ENCODE measurements around the gene GZMM. TPM values are rescaled to one million over a fixed set of nuclear protein-coding genes. Genes with fewer than 3 reads are reported as not detected.

The GZMM gene
- total RNA-seq (ENCODE audit: unreplicated experiment) = 0.47 TPM
- long read RNA-seq = 0 reads

- no peak within 1 kb of the TSS for H3K27ac Mint-ChIP-seq (ENCODE audit: unreplicated experiment)
Measured at GRCh38 chr19:543910-544608, at the start of gene GZMM. TSS of gene GZMM (plus strand) at chr19:544053. CDS start at chr19:544072, 19 bp downstream.

GRCh38 chr19:494171-495080, 49.4 kb upstream of the GZMM start:
- no peak for DNase-seq
- H3K4me3 Mint-ChIP-seq (ENCODE audit: unreplicated experiment) = no peak overlapping the region
- peaks cover 4% of the 10 kb centered on the region for H3K36me3 Mint-ChIP-seq (ENCODE audit: unreplicated experiment)
- H3K9me3 Mint-ChIP-seq (ENCODE audit: unreplicated experiment) = peaks cover 12% of the 10 kb centered on the region
- H3K4me1 Mint-ChIP-seq (ENCODE audit: low read depth, unreplicated experiment) = peaks cover 2% of the 10 kb centered on the region
- H3K27ac Mint-ChIP-seq (ENCODE audit: unreplicated experiment) = no peak overlapping the region
- no peak for TF ChIP-seq CTCF (IDR thresholded peaks at IDR 0.05; ENCODE audit: partially characterized antibody, unreplicated experiment)
- peaks cover 21% of the 10 kb centered on the region for H3K27me3 Mint-ChIP-seq (ENCODE audit: unreplicated experiment)

More at GRCh38 chr19:543910-544608, at the start of gene GZMM:
- peaks cover 2% of the 10 kb centered on the region for H3K9me3 Mint-ChIP-seq (ENCODE audit: unreplicated experiment)
- no peaks in the 10 kb centered on the region for H3K4me1 Mint-ChIP-seq (ENCODE audit: low read depth, unreplicated experiment)
- no peak for DNase-seq
- TF ChIP-seq CTCF (IDR thresholded peaks at IDR 0.05; ENCODE audit: partially characterized antibody, unreplicated experiment) = no peak
- no peaks in the 10 kb centered on the region for H3K36me3 Mint-ChIP-seq (ENCODE audit: unreplicated experiment)
- peaks cover 2% of the 10 kb centered on the region for H3K27me3 Mint-ChIP-seq (ENCODE audit: unreplicated experiment)
- H3K4me3 Mint-ChIP-seq (ENCODE audit: unreplicated experiment) = no peak within 1 kb of the TSS

- Mint-ChIP-seq H3K27me3 (ENCODE audit: unreplicated experiment) (peaks cover 16% of the 10 kb centered on the region), H3K4me3 (ENCODE audit: unreplicated experiment) (no peak overlapping the region)
- TF ChIP-seq CTCF (IDR thresholded peaks at IDR 0.05; ENCODE audit: partially characterized antibody, unreplicated experiment) = no peak
Measured at GRCh38 chr19:495081-495401, 48.8 kb upstream of the GZMM start.

GRCh38 chr19:495402-496111, 48.3 kb upstream of the GZMM start:
- Mint-ChIP-seq H3K4me3 (ENCODE audit: unreplicated experiment) (no peak overlapping the region), H3K27me3 (ENCODE audit: unreplicated experiment) (peaks cover 14% of the 10 kb centered on the region), H3K4me1 (ENCODE audit: low read depth, unreplicated experiment) (peaks cover 2% of the 10 kb centered on the region), H3K36me3 (ENCODE audit: unreplicated experiment) (peaks cover 4% of the 10 kb centered on the region), H3K27ac (ENCODE audit: unreplicated experiment) (no peak overlapping the region), H3K9me3 (ENCODE audit: unreplicated experiment) (peaks cover 6% of the 10 kb centered on the region)
- DNase-seq = peak; percentile 79
- peak; percentile 94 for TF ChIP-seq CTCF (IDR thresholded peaks at IDR 0.05; ENCODE audit: partially characterized antibody, unreplicated experiment)

More at GRCh38 chr19:495081-495401, 48.8 kb upstream of the GZMM start:
- no peak for DNase-seq
- no peak overlapping the region for H3K27ac Mint-ChIP-seq (ENCODE audit: unreplicated experiment)
- peaks cover 4% of the 10 kb centered on the region for H3K36me3 Mint-ChIP-seq (ENCODE audit: unreplicated experiment)
- peaks cover 2% of the 10 kb centered on the region for H3K4me1 Mint-ChIP-seq (ENCODE audit: low read depth, unreplicated experiment)
- H3K9me3 Mint-ChIP-seq (ENCODE audit: unreplicated experiment) = peaks cover 7% of the 10 kb centered on the region

Measured in glutamatergic neuron (in vitro differentiated cells).